Activated CD8-positive, alpha-beta memory T cell treated with anti-CD3 and anti-CD28 coated beads, Interleukin-2, amount 10 ng/mL, durations not matched to agents 7 days and 5 days (primary cell): ENCODE measurements around the gene KRT85. TPM values are rescaled to one million over a fixed set of nuclear protein-coding genes. Genes with fewer than 3 reads are reported as not detected.

ENCODE experiments used
- ATAC-seq: fragments of 150-1000 bp; cut with Tn5 transposase; one replicate; pipeline ENCODE4 v1.10.0; 2021; ENCODE audit warnings: moderate library complexity
- CTCF ChIA-PET: fragments of 350-600 bp; sonication (Branson Sonifier 250); formaldehyde crosslinking; loops from one replicate; lab custom pipeline; 2021; ENCODE audit warnings: antibody characterized with exemption; lab: Charles Lee
- DNase-seq: peaks from one replicate; pipeline ENCODE4 v3.0.0-alpha.2; 2020
- H3K27ac Mint-ChIP-seq: one replicate; pipeline ENCODE4 v1.8.0; 2021; ENCODE audit warnings: mild to moderate bottlenecking, mixed read lengths
- H3K27me3 Mint-ChIP-seq: one replicate; pipeline ENCODE4 v1.8.0; 2021; ENCODE audit warnings: mixed read lengths
- H3K36me3 Mint-ChIP-seq: one replicate; pipeline ENCODE4 v1.8.0; 2021; ENCODE audit warnings: mild to moderate bottlenecking, mixed read lengths
- H3K4me1 Mint-ChIP-seq: one replicate; pipeline ENCODE4 v1.8.0; 2021; ENCODE audit warnings: mixed read lengths
- H3K4me3 Mint-ChIP-seq: one replicate; pipeline ENCODE4 v1.8.0; 2021; ENCODE audit warnings: mild to moderate bottlenecking, moderate library complexity, mixed read lengths
- H3K9me3 Mint-ChIP-seq: one replicate; pipeline ENCODE4 v1.8.0; 2022; ENCODE audit warnings: low read depth, mixed read lengths
- total RNA-seq, 2 experiments: library from RNA; stranded (reverse); gene quantifications; one replicate each; pipeline ENCODE4 v1.2.3, GENCODE V29; 2021

KRT85 gene
- total RNA-seq, 2 experiments from 2014 or later, result not detected

- Mint-ChIP-seq H3K4me1 (peaks cover 9% of the 10 kb centered on the region), H3K27ac (no peak overlapping the region), H3K4me3 (no peak overlapping the region), H3K9me3 (no peaks in the 10 kb centered on the region), H3K36me3 (no peaks in the 10 kb centered on the region), H3K27me3 (peaks cover 82% of the 10 kb centered on the region)
- ATAC-seq (no peak), DNase-seq (no peak)
- CTCF ChIA-PET, result interaction anchor here (0.6 to 6.5 kb wide), 6 partner anchors 8 to 98 kb away, joined by 3 to 48 read pairs (median 4); no protein-coding TSS in a partner anchor
These were observed 56.0 kb downstream of the KRT85 start for GRCh38 chr12:52311285-52311648.

GRCh38 chr12:52310622-52311284, 56.5 kb downstream of the KRT85 start:
- Mint-ChIP-seq H3K4me3 (no peak overlapping the region), H3K4me1 (peaks cover 10% of the 10 kb centered on the region)
- CTCF ChIA-PET, result interaction anchor here (1.0 to 6.5 kb wide), 5 partner anchors 9 to 97 kb away, joined by 4 to 48 read pairs (median 5); no protein-coding TSS in a partner anchor

More at GRCh38 chr12:52310622-52311284, 56.5 kb downstream of the KRT85 start:
- H3K27ac Mint-ChIP-seq, result no peak overlapping the region
- ATAC-seq (no peak), DNase-seq (no peak)
- H3K9me3 Mint-ChIP-seq, result no peaks in the 10 kb centered on the region
- no peaks in the 10 kb centered on the region for H3K36me3 Mint-ChIP-seq
- peaks cover 87% of the 10 kb centered on the region for H3K27me3 Mint-ChIP-seq

Other genes with a start within 250 kb of the KRT85 start
- gene KRT80, start 175.5 kb downstream of the KRT85 start, total RNA-seq, result not detected
- 10 to 100 TPM in 1 of 2 experiments, 1 to 10 TPM in 1; 4.7 to 18.3 TPM for gene KRT7, start 134.2 kb downstream of the KRT85 start, total RNA-seq
- gene KRT86, start 92.8 kb downstream of the KRT85 start, total RNA-seq, result 1 to 10 TPM in 1 of 2 experiments, under 1 TPM in 1; 0.18 to 1.2 TPM
- gene KRT81, start 75.9 kb downstream of the KRT85 start, total RNA-seq, result under 1 TPM in 1 of 2 experiments, not detected in 1; 0.30 TPM
- not detected for gene KRT83, start 46.1 kb downstream of the KRT85 start, total RNA-seq
- not detected for gene KRT84, start 18.2 kb upstream of the KRT85 start, total RNA-seq
- gene KRT82, start 38.9 kb upstream of the KRT85 start, total RNA-seq, result not detected
- gene KRT75, start 66.9 kb upstream of the KRT85 start, total RNA-seq, result not detected
- not detected for gene KRT6B, start 84.7 kb upstream of the KRT85 start, total RNA-seq
- gene KRT6C, start 106.3 kb upstream of the KRT85 start, total RNA-seq, result not detected
- not detected for gene KRT6A, start 125.8 kb upstream of the KRT85 start, total RNA-seq
- not detected for gene KRT5, start 152.9 kb upstream of the KRT85 start, total RNA-seq
- gene KRT71, start 185.7 kb upstream of the KRT85 start, total RNA-seq, result not detected
- gene KRT74, start 206.4 kb upstream of the KRT85 start, total RNA-seq, result not detected
- under 1 TPM in 1 of 2 experiments, not detected in 1; 0.15 TPM for gene KRT72, start 234.0 kb upstream of the KRT85 start, total RNA-seq